Cerebellar cortex (tissue), 1 donor: ENCODE results near the gene DCLRE1A.

Experiments
- DNase-seq: peaks from one replicate; pipeline ENCODE4 v3.0.0-alpha.2; 2015; ENCODE audit warnings: low spot score

Gene DCLRE1A

DNA sequence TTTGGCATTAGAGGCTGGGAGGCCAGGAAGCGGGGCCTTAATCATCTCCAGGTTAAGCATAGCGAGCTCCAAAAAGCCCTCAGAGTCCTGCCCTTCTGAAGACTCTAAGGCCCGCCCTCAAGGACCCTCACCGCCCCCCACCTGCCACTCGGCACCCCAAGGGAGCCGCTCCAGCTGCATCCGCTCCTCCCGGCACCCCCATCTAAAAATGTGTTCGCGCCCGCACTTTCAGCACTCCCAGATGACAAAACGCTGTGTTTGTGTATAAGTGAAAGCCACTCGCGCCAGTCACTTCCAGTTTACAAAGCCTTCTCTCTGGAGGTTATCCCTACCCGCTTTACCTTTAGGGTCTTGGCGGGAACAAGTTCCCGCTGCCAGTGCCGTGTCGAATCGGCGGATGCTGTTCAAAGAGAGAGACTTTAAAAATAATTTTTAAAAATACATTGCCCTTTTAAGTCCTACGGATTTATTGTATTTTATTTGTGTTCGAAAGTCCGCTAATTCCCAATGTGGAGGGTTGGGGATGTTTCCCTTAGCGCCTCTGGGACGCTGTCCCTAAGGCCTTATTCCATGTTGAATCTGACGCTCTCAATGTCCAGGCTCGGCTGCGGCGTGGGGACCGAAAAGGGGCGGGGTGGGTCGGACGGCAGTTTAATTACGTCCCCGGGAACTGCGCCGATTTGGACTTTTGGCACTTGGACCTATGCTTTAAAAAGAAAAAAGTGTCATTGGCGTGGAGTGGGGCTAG, at the start of gene DCLRE1A, which contains the start of gene NHLRC2:
Gene DCLRE1A, minus strand, starts transcription at position 70 of the 748 bp plus-strand sequence. CDS start 900 bp downstream, outside the sequence.
Gene NHLRC2, plus strand, starts transcription at position 649 of the 748 bp plus-strand sequence. CDS start 212 bp downstream, outside the sequence.
- DNase-seq, result peak; percentile 83

- DNase-seq, result no peak
Observed at GRCh38 chr10:113899952-113900598, 46.2 kb upstream of the DCLRE1A start.

GRCh38 chr10:113897693-113898618, 44.1 kb upstream of the DCLRE1A start:
- DNase-seq, result peak; percentile 25

GRCh38 chr10:113895018-113895417, 41.1 kb upstream of the DCLRE1A start:
- DNase-seq, result no peak

DNA sequence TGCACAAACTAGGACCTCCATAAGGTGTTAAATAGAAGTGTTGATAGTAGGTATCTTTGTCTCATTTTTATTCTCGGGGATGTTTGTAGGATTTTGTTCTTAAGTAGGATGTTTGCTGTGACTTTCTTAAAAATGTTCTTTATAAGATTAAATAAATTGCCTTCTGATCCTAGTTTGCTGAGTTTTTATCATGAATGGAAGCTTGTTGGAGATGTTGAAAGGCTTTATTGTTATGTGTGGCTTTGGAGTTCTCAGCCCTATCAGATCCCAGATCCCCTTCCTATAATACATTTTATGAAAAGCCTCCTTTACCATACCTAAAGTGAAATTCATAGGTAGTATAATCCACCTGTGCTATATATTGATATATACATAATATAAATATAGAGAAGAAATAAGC, 40.7 kb upstream of the DCLRE1A start:
- DNase-seq, result no peak

GRCh38 chr10:113893570-113893969, 39.7 kb upstream of the DCLRE1A start:
- DNase-seq, result no peak

- peak; percentile 12 for DNase-seq
Observed at GRCh38 chr10:113891476-113891875, 37.6 kb upstream of the DCLRE1A start.

GRCh38 chr10:113890769-113891168, 36.9 kb upstream of the DCLRE1A start:
- DNase-seq, result no peak

- DNase-seq, result no peak
Observed at GRCh38 chr10:113889911-113890310, 36.0 kb upstream of the DCLRE1A start.

- DNase-seq, result no peak
Observed at GRCh38 chr10:113882240-113882639, 28.4 kb upstream of the DCLRE1A start.

GRCh38 chr10:113880236-113880635, 26.4 kb upstream of the DCLRE1A start:
- no peak for DNase-seq

DNA sequence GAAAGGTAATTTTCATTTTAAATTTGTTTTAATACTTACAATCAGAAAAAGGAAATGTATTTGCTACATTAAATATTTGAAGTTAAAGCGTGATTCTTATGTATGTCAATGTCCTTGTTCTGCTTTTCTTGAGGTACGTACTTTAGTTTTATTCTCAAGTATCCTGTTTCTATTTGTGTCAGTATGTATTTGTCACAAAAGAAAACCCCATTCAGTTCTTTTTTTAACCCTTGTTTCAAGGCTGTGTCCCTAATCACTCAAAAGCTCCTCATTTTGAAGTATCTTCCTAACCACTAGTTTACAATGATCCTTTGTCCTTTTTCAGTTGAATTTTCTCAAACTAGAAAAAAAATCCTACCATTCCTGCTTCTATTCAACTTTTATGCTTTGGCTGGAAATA, 25.8 kb upstream of the DCLRE1A start:
- DNase-seq, result no peak

GRCh38 chr10:113876461-113876860, 22.6 kb upstream of the DCLRE1A start:
- no peak for DNase-seq

DNA sequence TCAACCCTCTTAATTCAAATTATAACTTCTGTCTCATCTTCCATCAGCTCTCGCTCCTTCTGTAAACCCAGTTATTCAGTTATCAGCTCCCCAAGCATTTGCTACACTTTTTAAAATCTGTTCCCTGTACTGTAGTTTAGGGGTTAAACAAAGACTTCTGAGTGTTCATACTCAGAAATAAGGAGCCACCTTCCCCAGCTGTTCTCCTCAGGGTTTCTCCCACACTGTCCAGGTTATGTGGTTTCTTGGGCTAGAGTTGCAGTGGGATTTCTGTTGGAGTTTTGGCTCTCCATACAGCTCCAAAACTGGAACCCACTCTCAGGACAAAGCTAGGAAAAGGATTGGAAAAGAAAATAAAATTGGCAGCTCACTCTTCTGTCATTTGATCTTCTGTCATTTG, 21.3 kb upstream of the DCLRE1A start:
- no peak for DNase-seq

DNA sequence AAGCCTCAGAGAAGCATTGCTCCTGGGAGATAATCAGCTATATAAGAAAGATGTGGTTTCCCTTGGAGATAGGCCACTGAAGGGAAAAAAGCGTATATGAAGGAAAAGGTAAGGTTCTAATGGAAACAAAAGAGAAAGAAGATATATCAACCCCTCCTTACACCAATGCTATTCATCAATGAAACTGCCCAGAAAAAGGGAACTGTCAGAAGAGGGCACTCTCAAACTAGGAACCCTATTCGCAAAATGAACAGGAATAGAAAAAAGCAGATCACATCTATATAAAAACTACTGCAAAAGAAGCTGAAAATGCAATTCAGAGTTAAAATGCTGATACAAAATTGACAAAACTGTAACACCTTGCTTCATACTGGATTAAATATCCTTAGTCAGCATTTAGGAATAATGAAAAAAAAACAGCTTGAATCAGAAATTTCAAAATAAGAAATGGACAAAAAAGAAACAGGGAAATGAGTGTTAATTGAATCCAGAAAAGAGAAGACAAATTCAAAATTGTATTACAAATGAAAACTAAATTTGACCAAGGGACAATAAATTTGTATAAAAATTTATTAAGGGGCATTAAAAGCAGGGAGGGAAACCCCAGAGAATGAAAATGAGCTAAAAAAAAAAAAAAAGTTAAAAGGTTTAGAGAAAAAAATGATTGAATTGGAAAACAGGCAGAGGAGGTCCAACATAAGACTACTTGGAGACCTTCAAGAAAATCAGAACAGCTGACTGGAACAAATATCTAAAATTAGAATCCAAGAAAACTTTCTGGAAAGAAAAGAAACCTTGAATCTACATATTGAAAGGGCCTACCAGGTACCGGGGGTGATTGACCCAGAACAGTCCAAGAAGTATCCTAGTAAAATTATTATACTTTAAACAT, 18.5 kb upstream of the DCLRE1A start:
- no peak for DNase-seq

- no peak for DNase-seq
Observed at GRCh38 chr10:113869789-113870188, 15.9 kb upstream of the DCLRE1A start.

DNA sequence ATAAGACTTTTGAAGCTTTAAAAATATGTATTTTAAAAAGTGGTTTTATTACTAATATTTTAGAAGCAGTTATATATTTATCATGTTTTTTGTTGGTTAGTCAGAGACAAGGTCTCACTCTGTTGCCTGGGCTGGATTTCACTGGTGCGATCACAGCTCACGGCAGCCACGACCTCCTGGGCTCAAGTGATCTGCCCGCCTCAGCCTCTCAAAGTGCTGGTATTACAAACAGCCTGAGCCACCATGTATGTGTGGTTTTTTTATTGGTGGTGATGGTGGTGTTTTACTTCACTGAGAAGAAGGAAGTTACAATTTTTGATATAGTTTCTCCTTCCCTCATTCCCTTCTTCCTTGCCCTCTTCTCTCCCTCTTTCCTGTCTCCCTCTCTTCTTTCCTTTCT, 14.0 kb upstream of the DCLRE1A start:
- no peak for DNase-seq

DNA sequence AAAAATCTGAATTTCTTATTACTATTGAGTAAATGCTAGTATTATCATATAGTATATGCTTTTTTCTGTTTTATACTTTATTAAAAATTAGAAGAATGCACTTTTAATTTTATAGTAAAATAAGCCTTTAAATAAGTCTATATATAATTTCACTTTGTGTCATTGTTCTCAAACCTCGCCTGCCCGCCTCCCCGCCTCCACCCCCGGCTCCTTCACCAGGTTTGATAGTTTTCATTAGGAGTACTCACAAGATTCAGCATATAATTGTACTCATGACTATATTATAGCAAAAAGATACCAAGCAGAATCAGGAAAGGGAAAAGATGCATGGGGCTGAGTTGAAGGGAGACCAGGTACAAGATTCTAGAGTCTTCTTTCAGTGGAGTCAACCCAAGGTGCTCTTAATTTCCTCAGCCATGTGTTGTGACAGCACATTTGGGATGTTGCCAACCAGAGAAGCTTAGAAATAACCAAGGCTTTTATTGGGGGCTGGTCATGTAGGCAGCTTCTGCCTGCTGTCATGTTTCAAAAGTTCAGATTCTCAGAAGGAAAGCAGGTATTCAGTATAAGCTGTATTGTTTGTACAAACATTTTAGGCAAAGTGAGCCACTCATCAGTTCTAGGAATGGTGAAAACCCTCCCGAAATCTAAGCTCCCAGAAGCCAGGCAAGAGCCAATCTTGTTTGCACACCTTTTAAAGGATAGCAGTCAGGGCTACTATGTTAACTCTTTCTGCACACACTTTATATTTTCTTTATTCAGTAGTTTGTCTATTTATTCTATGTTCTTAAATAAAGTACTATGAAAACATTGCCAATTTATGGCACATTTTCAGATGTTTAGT, 12.9 kb upstream of the DCLRE1A start:
- DNase-seq, result peak; percentile 50

- DNase-seq, result no peak
Observed at GRCh38 chr10:113865901-113866300, 12.0 kb upstream of the DCLRE1A start.

- DNase-seq, result no peak
Observed at GRCh38 chr10:113859261-113859660, 5.4 kb upstream of the DCLRE1A start.
